Right lung (tissue), 10 donors: Measurements from ENCODE around the gene ZBTB24. TPM values are rescaled to one million over a fixed set of nuclear protein-coding genes. Genes with fewer than 3 reads are reported as not detected.
A peak's percentile ranks its signal among the peaks of the same experiment; 100 is the strongest.
"Not testable (repeated sequence)": the region's sequence is repeated elsewhere in the genome, so short reads cannot be mapped to it uniquely, and the experiment has no call there.

Source experiments
- DNase-seq, 2 donors: peaks; one replicate each; pipeline ENCODE4 v3.0.0-alpha.2; 2013
- long read RNA-seq, 8 donors: transcript quantifications; one replicate each; lab custom pipeline, GENCODE V29; 2026
- polyA plus RNA-seq, 5 donors: library from polyadenylated mRNA; unstranded; fragments of 120-200 nt; gene quantifications; one replicate each; pipeline versions ENCODE4 v1.2.1 to v1.2.3, GENCODE V29; 2013; ENCODE audit warnings: inconsistent platforms in 1 of 5, low replicate concordance in 1 of 5; ENCODE audit not compliant: insufficient read length in 5 of 5, insufficient read depth in 1 of 5

ZBTB24 gene
- polyA plus RNA-seq: 10 to 100 TPM; 10.1 to 15.2 (median 13.3) TPM
- long read RNA-seq, donor 1: 0 reads
- long read RNA-seq, donor 2, full-length matches to known transcripts: 1 of 1 reads
- long read RNA-seq, donor 2, partial matches to known transcripts: 0 of 1 reads
- long read RNA-seq, donor 2, other reads (novel, unspliced or antisense): 0 of 1 reads
- long read RNA-seq, donor 3: 0 reads
- long read RNA-seq, donor 4: 0 reads
- long read RNA-seq, donor 5, full-length matches to known transcripts: 1 of 1 reads
- long read RNA-seq, donor 5, partial matches to known transcripts: 0 of 1 reads
- long read RNA-seq, donor 5, other reads (novel, unspliced or antisense): 0 of 1 reads
- long read RNA-seq, donor 6, full-length matches to known transcripts: 1 of 1 reads
- long read RNA-seq, donor 6, partial matches to known transcripts: 0 of 1 reads
- long read RNA-seq, donor 6, other reads (novel, unspliced or antisense): 0 of 1 reads
- long read RNA-seq, donor 7, full-length matches to known transcripts: 1 of 1 reads
- long read RNA-seq, donor 7, partial matches to known transcripts: 0 of 1 reads
- long read RNA-seq, donor 7, other reads (novel, unspliced or antisense): 0 of 1 reads
- long read RNA-seq, donor 8, full-length matches to known transcripts: 1 of 1 reads
- long read RNA-seq, donor 8, partial matches to known transcripts: 0 of 1 reads
- long read RNA-seq, donor 8, other reads (novel, unspliced or antisense): 0 of 1 reads

- DNase-seq: peak; percentile 87 to 90
Observed at GRCh38 chr6:109482905-109483734, at the start of gene ZBTB24. Gene ZBTB24, minus strand, starts transcription at chr6:109483219. Its CDS starts 1,193 bp downstream, at chr6:109482026.

GRCh38 chr6:109531446-109531845 is 48.4 kb upstream of the ZBTB24 start:
- no peak for DNase-seq

GRCh38 chr6:109527989-109528388 is 45.0 kb upstream of the ZBTB24 start:
- no peak for DNase-seq

GRCh38 chr6:109526905-109527628 is 44.0 kb upstream of the ZBTB24 start:
- peak; percentile 33 to 52 for DNase-seq

- no peak for DNase-seq
Observed at GRCh38 chr6:109524129-109524528, 41.1 kb upstream of the ZBTB24 start.

- no peak for DNase-seq
Observed at GRCh38 chr6:109523478-109523877, 40.5 kb upstream of the ZBTB24 start.

GRCh38 chr6:109521080-109521479 is 38.1 kb upstream of the ZBTB24 start:
- no peak for DNase-seq

- not testable (repeated sequence) for DNase-seq
Observed at GRCh38 chr6:109519647-109520046, 36.6 kb upstream of the ZBTB24 start.

GRCh38 chr6:109516929-109517328 is 33.9 kb upstream of the ZBTB24 start:
- no peak for DNase-seq

GRCh38 chr6:109515781-109516409 is 32.9 kb upstream of the ZBTB24 start:
- no peak for DNase-seq

- no peak for DNase-seq
Observed at GRCh38 chr6:109514946-109515345, 31.9 kb upstream of the ZBTB24 start.

- no peak for DNase-seq
Observed at GRCh38 chr6:109513571-109514071, 30.6 kb upstream of the ZBTB24 start.

GRCh38 chr6:109512271-109512817 is 29.3 kb upstream of the ZBTB24 start:
- no peak for DNase-seq

- no peak for DNase-seq
Observed at GRCh38 chr6:109511832-109512231, 28.8 kb upstream of the ZBTB24 start.

- no peak for DNase-seq
Observed at GRCh38 chr6:109510358-109510757, 27.3 kb upstream of the ZBTB24 start.

GRCh38 chr6:109508166-109508860 is 25.3 kb upstream of the ZBTB24 start:
- DNase-seq: no peak

- DNase-seq: no peak
Observed at GRCh38 chr6:109507490-109508072, 24.6 kb upstream of the ZBTB24 start.

GRCh38 chr6:109506841-109507240 is 23.8 kb upstream of the ZBTB24 start:
- no peak for DNase-seq

- DNase-seq: no peak
Observed at GRCh38 chr6:109506314-109506713, 23.3 kb upstream of the ZBTB24 start.
